SK-N-MC (cell line): ENCODE results near the gene GPX3.

Source experiments
- DNase-seq: peaks from one replicate; pipeline ENCODE4 v3.0.0-alpha.2; 2011; ENCODE audit warnings: low read depth, low spot score
- H3K27ac ChIP-seq: fragments of 200-600 bp; sonication (generic); 2 replicates; pipeline ENCODE4 v1.5.1; 2016; ENCODE audit warnings: mixed run types
- H3K36me3 ChIP-seq: fragments of 200-600 bp; sonication (generic); 2 replicates; pipeline ENCODE4 v1.6.1; 2017; ENCODE audit warnings: antibody characterized with exemption, low read length, mixed read lengths; ENCODE audit not compliant: insufficient read depth
- H3K4me3 ChIP-seq: fragments of 200-600 bp; sonication (generic); 2 replicates; pipeline ENCODE4 v1.5.1; 2016
- H3K9ac ChIP-seq: fragments of 200-600 bp; sonication (generic); 2 replicates; pipeline ENCODE4 v1.8.0; 2017; ENCODE audit warnings: mixed run types, mixed read lengths; ENCODE audit not compliant: insufficient read length
- H3K9me3 ChIP-seq: fragments of 200-600 bp; sonication (generic); 2 replicates; pipeline ENCODE4 v1.6.1; 2017; ENCODE audit warnings: low read depth, mild to moderate bottlenecking, antibody characterized with exemption, low read length, moderate library complexity, mixed read lengths
- EZH2 ChIP-seq: fragments of 200-600 bp; sonication (generic); IDR thresholded peaks from one replicate; pipeline ENCODE4 v1.6.1; 2017; ENCODE audit warnings: antibody characterized with exemption
- FOXP2 ChIP-seq: optimal IDR thresholded peaks from 2 replicates; pipeline ENCODE3; 2011; ENCODE audit warnings: mild to moderate bottlenecking, moderate library complexity; ENCODE audit not compliant: insufficient read depth; ENCODE audit errors: extremely low read length, control extremely low read depth
- POLR2AphosphoS5 ChIP-seq: IDR thresholded peaks from 2 replicates; pipeline ENCODE4 v1.6.1; 2012; ENCODE audit warnings: mild to moderate bottlenecking, low read depth, low read length, borderline replicate concordance

Gene GPX3

GRCh38 chr5:151001436-151001835 lies 19.0 kb upstream of the GPX3 start:
- no peak overlapping the region for H3K27ac ChIP-seq
- H3K9ac ChIP-seq, result no peak overlapping the region
- no peaks in the 10 kb centered on the region for H3K36me3 ChIP-seq
- no peak for DNase-seq
- no peaks in the 10 kb centered on the region for H3K9me3 ChIP-seq
- no peak overlapping the region for H3K4me3 ChIP-seq
- TF ChIP-seq EZH2 (no peak), POLR2AphosphoS5 (no peak), FOXP2 (no peak)

- no peaks in the 10 kb centered on the region for H3K36me3 ChIP-seq
- H3K9ac ChIP-seq, result no peak overlapping the region
- no peak overlapping the region for H3K4me3 ChIP-seq
- H3K9me3 ChIP-seq, result no peaks in the 10 kb centered on the region
- TF ChIP-seq EZH2 (no peak), FOXP2 (no peak), POLR2AphosphoS5 (no peak)
- no peak overlapping the region for H3K27ac ChIP-seq
- DNase-seq, result peak; percentile 10
Measured at GRCh38 chr5:151002250-151002649, 18.1 kb upstream of the GPX3 start.

GRCh38 chr5:151002681-151003502 lies 17.5 kb upstream of the GPX3 start:
- DNase-seq, result no peak
- Histone ChIP-seq H3K4me3 (no peak overlapping the region), H3K9me3 (no peaks in the 10 kb centered on the region), H3K27ac (no peak overlapping the region), H3K9ac (no peak overlapping the region), H3K36me3 (no peaks in the 10 kb centered on the region)
- TF ChIP-seq POLR2AphosphoS5, result no peak
- no peak for TF ChIP-seq EZH2
- TF ChIP-seq FOXP2, result no peak

GRCh38 chr5:151003503-151003860 lies 16.9 kb upstream of the GPX3 start:
- H3K36me3 ChIP-seq, result no peaks in the 10 kb centered on the region
- TF ChIP-seq EZH2 (no peak), FOXP2 (no peak), POLR2AphosphoS5 (no peak)
- no peak overlapping the region for H3K27ac ChIP-seq
- DNase-seq, result no peak
- H3K9ac ChIP-seq, result no peak overlapping the region
- no peak overlapping the region for H3K4me3 ChIP-seq
- H3K9me3 ChIP-seq, result no peaks in the 10 kb centered on the region

- DNase-seq, result no peak
- no peaks in the 10 kb centered on the region for H3K36me3 ChIP-seq
- H3K27ac ChIP-seq, result no peak overlapping the region
- no peak overlapping the region for H3K4me3 ChIP-seq
- no peaks in the 10 kb centered on the region for H3K9me3 ChIP-seq
- TF ChIP-seq EZH2 (no peak), POLR2AphosphoS5 (no peak), FOXP2 (no peak)
- H3K9ac ChIP-seq, result no peak overlapping the region
Measured at GRCh38 chr5:151004499-151004898, 15.9 kb upstream of the GPX3 start.

- Histone ChIP-seq H3K36me3 (no peaks in the 10 kb centered on the region), H3K9ac (no peak overlapping the region), H3K9me3 (no peaks in the 10 kb centered on the region), H3K4me3 (no peak overlapping the region), H3K27ac (no peak overlapping the region)
- DNase-seq, result no peak
- no peak for TF ChIP-seq FOXP2
- TF ChIP-seq EZH2, result no peak
- TF ChIP-seq POLR2AphosphoS5, result no peak
Measured at GRCh38 chr5:151005187-151005949, 15.0 kb upstream of the GPX3 start.

- no peak overlapping the region for H3K4me3 ChIP-seq
- no peak for TF ChIP-seq FOXP2
- no peak for TF ChIP-seq EZH2
- TF ChIP-seq POLR2AphosphoS5, result no peak
- no peaks in the 10 kb centered on the region for H3K36me3 ChIP-seq
- no peak overlapping the region for H3K9ac ChIP-seq
- no peak for DNase-seq
- H3K9me3 ChIP-seq, result no peaks in the 10 kb centered on the region
- H3K27ac ChIP-seq, result no peak overlapping the region
Measured at GRCh38 chr5:151005950-151006576, 14.3 kb upstream of the GPX3 start.

GRCh38 chr5:151006704-151007334 lies 13.6 kb upstream of the GPX3 start:
- no peaks in the 10 kb centered on the region for H3K9me3 ChIP-seq
- no peak for DNase-seq
- TF ChIP-seq EZH2, result no peak
- TF ChIP-seq POLR2AphosphoS5, result no peak
- TF ChIP-seq FOXP2, result no peak
- no peaks in the 10 kb centered on the region for H3K36me3 ChIP-seq
- H3K27ac ChIP-seq, result no peak overlapping the region
- no peak overlapping the region for H3K4me3 ChIP-seq
- no peak overlapping the region for H3K9ac ChIP-seq
